GM12873 (cell line): ENCODE data around the gene LHX8.

Experiments
- TF ChIP-seq, protein P1 (sequence below): IDR thresholded peaks from 2 replicates; pipeline ENCODE4 v1.5.1; 2012; ENCODE audit warnings: low read depth, mild to moderate bottlenecking, moderate library complexity, low read length, control low read depth; ENCODE audit not compliant: insufficient read depth; ENCODE audit errors: missing control alignments

Gene LHX8

DNA sequence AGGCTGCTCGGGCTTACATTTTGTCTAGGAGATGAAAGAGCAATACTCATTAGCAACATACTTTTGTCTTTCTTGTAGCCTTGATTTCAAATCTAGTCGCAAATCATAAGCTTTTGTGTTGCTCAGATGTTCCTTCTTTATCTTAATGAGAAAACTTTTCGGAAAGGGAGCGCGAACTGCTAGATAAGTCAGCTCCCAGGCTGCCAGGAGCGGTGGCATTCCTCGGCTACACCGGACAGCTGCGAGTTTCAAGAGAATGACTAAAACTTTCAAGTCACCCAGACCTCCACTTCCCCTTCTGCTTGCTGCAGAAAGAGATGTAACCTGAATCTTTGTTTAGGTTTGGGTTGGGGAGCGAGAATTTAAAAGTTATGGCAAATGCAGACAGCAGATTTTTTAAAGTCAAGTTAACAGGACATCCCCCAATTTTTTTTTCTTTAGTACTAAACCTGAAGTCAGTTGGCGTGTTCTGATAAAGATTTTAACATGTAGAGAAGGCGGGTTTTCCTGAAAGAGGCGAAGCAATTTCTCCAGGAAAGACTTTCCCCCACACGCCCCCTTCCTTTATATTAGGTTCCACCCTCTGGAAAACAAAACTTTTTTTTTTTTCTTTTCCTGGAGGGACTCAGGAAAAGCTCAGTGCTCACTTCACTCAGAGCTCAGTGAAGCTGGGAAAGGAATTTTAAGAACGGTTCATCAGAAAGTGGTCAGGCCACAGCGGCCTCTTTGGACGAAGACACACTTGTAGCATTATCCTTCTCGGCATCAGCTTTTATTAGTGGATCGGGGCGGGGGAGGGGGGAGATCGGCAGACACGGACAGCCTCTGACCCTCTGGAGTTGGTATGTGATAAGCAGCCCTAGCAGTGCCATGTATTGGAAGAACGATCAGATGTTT lies at the start of gene LHX8:
Gene LHX8, plus strand, starts transcription at position 639 of the 897 bp plus-strand sequence. CDS start 2,227 bp downstream, outside the sequence.
- TF ChIP-seq, protein P1, sequence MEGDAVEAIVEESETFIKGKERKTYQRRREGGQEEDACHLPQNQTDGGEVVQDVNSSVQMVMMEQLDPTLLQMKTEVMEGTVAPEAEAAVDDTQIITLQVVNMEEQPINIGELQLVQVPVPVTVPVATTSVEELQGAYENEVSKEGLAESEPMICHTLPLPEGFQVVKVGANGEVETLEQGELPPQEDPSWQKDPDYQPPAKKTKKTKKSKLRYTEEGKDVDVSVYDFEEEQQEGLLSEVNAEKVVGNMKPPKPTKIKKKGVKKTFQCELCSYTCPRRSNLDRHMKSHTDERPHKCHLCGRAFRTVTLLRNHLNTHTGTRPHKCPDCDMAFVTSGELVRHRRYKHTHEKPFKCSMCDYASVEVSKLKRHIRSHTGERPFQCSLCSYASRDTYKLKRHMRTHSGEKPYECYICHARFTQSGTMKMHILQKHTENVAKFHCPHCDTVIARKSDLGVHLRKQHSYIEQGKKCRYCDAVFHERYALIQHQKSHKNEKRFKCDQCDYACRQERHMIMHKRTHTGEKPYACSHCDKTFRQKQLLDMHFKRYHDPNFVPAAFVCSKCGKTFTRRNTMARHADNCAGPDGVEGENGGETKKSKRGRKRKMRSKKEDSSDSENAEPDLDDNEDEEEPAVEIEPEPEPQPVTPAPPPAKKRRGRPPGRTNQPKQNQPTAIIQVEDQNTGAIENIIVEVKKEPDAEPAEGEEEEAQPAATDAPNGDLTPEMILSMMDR: no peak

DNA sequence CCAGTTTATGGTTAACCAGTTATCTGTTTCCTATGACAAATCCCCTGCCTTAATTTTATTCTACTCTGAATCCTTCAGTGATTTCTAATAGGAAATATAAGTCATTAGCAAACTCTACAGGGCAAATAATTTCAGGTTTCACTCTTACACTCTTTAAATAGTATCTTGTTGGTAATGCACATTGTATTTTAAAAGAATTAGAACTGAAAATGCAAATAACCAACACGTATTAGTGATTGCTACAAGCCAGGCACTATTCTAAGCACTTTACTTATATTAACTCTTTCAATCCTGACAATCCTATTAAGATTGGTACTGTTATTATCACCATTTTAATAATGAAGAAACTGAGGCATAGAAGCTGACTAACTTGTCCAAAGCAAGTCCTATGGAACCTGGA lies 48.3 kb upstream of the LHX8 start:
- TF ChIP-seq, protein P1: no peak

DNA sequence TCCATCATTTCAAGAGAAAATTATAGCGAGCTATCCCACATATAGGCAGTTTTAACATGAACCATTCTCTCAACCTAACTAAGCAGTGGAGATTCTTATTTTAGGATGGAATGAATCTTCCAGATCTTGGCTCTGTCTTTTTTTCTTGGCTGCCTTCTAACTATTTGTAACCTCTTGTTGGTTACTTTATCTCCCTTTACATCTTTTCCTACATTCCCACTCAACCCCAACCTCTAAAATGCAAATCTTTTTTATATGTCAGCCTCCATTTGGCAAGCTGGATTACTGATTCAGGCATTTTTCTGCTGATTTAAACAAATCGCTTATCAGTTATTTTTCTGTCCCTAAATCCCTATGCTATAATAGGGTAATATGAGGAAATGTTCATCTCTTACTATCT lies 46.9 kb upstream of the LHX8 start:
- TF ChIP-seq, protein P1: no peak

DNA sequence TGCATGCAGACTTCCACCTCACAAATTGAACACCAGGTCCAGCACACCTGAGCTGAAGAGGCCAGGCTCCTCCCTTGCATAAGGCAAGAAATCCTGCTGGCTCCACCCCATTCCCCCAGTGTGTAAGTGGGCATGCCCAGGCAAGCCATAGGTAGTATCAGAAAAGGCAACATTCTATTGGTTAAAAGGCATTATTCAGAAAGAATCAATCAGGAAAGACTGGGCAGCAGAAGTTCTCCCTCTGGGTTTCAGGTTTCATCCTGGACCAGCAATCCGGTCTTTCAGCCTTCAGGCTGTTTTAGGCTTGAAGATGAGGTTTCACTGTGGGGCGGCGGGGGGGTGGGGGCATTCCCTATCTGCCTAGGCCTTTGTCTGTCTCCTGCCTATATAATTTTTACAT lies 42.0 kb upstream of the LHX8 start:
- TF ChIP-seq, protein P1: no peak

DNA sequence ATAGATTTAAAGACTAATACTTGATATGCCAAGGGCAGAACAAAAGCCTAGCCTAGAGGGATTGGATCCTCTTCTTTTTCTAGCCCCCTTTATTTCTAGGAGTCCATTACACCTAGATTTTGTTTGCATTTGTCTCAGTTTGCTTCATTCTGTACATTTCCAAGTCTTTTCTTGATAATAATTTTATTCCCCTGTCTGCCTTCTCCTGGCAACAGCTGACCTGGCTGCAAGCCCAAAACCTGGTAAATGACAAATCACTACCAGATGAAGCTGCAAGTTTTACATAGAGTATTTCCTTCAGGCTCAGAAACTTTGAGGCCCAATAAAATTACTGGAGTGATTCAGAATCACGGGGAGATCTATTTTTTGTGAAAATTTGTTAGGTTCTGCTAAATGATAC lies 36.5 kb upstream of the LHX8 start:
- TF ChIP-seq, protein P1: no peak

DNA sequence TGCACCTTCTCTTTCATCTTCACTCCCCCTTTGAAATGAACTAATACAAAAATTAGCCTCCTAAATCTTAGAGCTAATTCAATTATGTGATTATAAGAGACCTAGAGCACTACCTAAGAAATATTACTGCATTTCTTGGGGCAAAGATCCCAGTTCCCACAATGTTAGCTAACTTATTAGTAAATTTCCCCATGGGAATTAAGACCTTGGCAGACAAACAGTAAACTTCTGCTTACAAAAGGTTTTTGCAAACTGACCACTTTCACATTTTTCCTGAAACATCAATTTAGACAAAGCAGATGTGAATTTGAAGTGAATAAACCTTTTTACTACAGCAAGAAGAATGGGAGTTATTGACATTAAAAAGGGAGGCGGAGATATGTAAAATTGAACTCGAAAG lies 34.6 kb upstream of the LHX8 start:
- TF ChIP-seq, protein P1: no peak

DNA sequence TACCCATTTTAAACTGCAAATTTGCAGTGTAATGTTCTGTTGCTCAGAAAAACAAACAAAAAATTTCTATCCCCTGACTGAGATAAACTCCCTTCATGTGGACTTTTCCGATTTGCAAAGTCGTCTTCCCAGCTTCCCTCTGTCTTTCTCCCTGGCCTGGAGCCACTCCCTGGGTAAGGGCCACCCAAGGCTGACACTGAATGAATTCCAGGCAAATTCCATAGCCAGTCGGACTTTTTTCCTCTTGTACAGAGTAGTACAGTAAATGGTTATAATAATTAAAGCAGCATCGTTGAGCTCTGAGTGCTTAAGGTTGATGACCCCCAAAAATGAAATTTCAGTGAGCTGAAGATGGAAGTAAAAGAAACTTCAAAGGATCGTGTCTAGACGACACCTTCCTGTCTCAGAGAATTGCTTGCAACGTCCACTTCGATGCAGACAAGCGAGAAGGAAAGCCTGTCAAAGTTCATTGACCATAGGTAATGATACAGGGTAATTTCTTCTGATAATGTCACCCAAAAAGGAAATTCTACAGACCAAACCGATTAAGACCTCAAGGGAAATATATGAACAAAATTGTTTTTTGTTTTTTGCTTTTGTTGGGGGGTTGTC lies 33.6 kb upstream of the LHX8 start:
- TF ChIP-seq, protein P1: no peak
